ES-I3 (cell line): ENCODE results near the gene NCCRP1.
A peak's percentile ranks its signal among the peaks of the same experiment; 100 is the strongest.
"Not testable (repeated sequence)": the region's sequence is repeated elsewhere in the genome, so short reads cannot be mapped to it uniquely, and the experiment has no call there.

ENCODE experiments used
- H3K36me3 ChIP-seq: 2 replicates; pipeline ENCODE4 v1.6.1; 2013; ENCODE audit warnings: mild to moderate bottlenecking, low read length, control low read depth, moderate library complexity; ENCODE audit not compliant: insufficient read depth
- H3K4me1 ChIP-seq: 2 replicates; pipeline ENCODE4 v1.6.1; 2013; ENCODE audit warnings: mild to moderate bottlenecking, control low read depth, low read length; ENCODE audit not compliant: insufficient read depth
- H3K9ac ChIP-seq: 2 replicates; pipeline ENCODE4 v1.6.1; 2013; ENCODE audit warnings: low read depth, mild to moderate bottlenecking, low read length, moderate library complexity
- H3K9me3 ChIP-seq: 2 replicates; pipeline ENCODE4 v1.6.1; 2013; ENCODE audit warnings: mild to moderate bottlenecking, low read length, moderate library complexity; ENCODE audit not compliant: control insufficient read depth, insufficient read depth

Gene NCCRP1

DNA sequence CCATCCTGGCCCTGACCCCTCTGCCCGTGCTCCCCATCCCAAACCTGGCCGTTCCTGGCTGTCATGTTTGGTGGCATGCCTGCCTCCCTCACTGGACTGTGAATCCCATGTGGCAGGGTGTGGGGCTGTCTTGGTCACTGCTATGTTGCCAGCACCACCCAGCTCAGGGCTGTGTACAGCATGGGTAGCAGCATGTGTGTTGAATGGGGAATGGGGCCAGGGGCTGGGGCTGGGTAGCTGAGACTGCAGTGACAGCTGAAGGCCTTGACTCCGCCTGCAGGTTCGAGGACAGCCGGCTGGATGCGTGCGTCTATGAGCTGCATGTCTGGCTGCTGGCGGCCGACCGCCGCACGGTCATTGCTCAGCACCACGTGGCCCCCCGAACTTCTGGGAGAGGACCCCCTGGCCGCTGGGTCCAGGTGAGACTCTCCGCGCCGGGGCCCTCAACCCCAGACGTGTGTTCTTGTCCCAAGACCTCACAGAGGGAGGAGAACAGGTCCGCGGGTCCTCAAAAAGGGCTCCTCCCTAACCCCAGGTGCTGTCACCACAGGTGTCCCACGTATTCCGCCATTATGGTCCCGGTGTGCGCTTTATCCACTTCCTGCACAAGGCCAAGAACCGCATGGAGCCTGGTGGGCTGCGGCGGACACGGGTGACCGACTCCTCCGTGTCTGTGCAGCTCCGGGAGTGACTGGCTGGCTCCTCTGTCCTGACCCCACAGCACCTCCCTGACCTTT is 3.5 kb downstream of the NCCRP1 start:
- Histone ChIP-seq H3K9me3 (no peaks in the 10 kb centered on the region), H3K9ac (no peak overlapping the region), H3K4me1 (peaks cover 2% of the 10 kb centered on the region; the same call in 1 of the 2 replicates), H3K36me3 (no peaks in the 10 kb centered on the region)

DNA sequence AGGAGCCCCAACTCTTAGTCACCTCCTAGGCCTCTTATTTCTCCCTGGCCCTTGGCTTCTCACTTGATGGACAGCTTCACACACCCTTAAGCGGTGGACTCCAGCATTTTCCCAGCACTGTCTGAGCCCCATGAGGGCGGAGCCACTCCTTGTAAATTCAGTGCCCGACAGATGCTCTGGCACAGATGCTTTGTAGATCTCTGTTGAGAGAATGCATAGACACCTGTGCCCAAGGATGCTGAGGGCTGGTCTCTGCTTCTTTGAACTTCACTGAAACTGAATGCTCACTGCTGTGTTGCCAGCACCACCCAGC is 4.0 kb downstream of the NCCRP1 start:
- Histone ChIP-seq H3K9ac (no peak overlapping the region), H3K36me3 (no peaks in the 10 kb centered on the region), H3K9me3 (no peaks in the 10 kb centered on the region), H3K4me1 (no peaks in the 10 kb centered on the region; the same call in 1 of the 2 replicates)

DNA sequence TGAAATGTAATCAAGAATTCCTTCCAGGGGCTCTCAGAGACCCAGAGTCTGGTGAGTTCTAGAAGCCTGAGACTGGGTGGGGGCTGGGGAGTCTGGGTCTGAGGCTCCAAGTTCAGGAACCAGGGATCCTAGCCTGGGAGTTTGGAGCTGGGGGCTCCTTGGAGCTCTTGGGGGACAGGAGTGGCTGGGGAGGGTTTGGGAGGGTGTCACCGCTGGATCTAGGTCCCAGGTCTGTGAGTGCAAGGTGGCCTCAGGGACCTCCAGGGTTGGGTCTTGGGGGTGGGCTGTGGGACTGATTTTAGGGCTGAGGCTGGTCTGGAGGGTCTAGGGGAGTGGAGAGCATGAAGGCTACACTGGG is 6.2 kb downstream of the NCCRP1 start:
- Histone ChIP-seq H3K4me1 (no peaks in the 10 kb centered on the region; the same call in 1 of the 2 replicates), H3K9ac (no peak overlapping the region), H3K36me3 (no peaks in the 10 kb centered on the region), H3K9me3 (no peaks in the 10 kb centered on the region)

DNA sequence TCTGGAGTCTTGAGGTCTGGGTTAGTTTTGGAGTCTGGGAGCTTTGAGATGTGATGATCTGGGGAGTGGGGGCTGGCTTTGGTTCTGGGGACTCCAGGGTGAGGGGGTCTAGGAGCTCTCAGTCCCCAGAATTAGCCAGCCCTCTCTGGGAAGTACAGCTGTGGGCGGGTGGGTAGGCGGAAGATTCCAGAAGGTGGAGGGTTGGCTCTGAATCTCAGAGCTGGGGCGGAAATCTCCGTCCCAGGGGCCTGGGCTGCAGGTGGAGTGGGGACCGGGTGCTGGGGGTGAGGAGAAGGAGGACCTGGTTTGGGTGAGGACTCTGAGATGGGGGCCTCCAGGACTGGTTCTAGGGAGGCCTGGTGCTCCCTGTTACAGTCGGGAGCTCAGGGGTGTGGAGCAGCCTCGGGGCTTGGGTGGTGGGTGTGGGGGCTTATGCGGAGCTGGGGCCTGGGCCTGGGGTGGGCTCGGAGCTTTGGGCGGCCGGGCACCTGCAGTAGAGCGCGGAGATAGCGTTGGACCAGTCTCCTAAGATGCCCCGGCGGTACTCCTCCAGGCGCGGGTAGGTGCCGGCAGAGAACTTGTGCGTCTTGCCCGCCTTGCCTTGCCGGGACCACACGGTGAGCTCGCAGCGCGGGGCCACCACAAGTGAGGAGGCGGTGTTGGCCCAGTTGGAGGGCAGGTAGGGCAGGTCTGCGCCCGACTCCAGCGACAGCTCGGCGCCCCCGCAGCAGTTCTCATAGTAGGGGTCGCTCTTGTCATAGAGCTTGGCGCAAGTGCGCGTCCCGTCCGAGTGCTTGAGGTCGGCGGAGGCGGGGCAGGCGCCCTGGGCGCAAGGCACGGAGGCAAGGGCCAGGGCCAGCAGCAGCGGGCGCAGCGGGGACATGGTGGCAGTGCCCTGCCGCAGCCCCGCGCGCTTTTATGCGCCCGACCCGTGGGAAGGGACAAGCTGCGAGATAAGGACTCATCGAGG is 6.9 kb downstream of the NCCRP1 start, which contains the start of gene SYCN:
TSS of gene SYCN (minus strand) at position 892 of the 970 bp plus-strand sequence. CDS start at position 883, 9 bp downstream.
- peak within 1 kb of the TSS; percentile 38; the same call in 1 of the 2 replicates for H3K9ac ChIP-seq
- H3K4me1 ChIP-seq = no peaks in the 10 kb centered on the region; the same call in 1 of the 2 replicates
- no peaks in the 10 kb centered on the region for H3K9me3 ChIP-seq
- no peaks in the 10 kb centered on the region for H3K36me3 ChIP-seq

DNA sequence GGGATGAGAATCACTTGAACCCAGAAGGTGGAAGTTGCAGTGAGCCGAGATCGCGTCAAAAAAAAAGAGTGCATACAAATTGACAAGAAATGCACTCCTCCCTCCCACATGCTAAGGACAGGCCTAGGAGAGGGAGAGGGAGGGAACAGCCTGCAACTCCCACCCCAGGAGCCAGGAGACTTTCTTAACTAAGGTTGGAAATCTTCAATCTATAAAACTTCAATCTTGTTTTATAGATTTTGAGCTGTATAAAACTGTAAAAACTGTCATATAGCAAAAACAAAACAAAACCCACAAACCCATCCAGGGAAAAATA is 8.6 kb downstream of the NCCRP1 start:
- no peaks in the 10 kb centered on the region; the same call in 1 of the 2 replicates for H3K4me1 ChIP-seq
- no peaks in the 10 kb centered on the region for H3K9me3 ChIP-seq
- no peaks in the 10 kb centered on the region for H3K36me3 ChIP-seq
- H3K9ac ChIP-seq = no peak overlapping the region

DNA sequence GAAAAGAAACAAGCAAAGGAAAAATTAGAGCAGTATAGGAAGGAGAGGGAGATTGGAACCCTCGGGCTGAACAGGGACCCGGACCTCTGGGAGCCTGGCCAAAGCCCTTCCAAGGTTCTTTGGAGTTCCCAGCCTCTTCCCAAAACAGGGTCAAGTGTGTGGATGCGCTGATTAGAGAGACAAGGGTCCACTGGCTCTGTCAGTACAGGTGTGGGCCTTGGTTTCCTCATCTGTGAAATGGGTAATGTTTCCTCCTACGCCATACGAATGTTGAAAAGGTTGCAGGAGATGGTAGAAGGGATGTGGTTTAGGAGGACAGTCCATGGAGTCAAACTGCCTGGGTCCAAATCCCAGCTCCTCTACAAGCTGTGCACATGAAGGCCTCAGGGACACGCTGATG is 9.4 kb downstream of the NCCRP1 start:
- no peaks in the 10 kb centered on the region for H3K36me3 ChIP-seq
- H3K4me1 ChIP-seq = no peaks in the 10 kb centered on the region; the same call in 1 of the 2 replicates
- no peaks in the 10 kb centered on the region for H3K9me3 ChIP-seq
- H3K9ac ChIP-seq = no peak overlapping the region

DNA sequence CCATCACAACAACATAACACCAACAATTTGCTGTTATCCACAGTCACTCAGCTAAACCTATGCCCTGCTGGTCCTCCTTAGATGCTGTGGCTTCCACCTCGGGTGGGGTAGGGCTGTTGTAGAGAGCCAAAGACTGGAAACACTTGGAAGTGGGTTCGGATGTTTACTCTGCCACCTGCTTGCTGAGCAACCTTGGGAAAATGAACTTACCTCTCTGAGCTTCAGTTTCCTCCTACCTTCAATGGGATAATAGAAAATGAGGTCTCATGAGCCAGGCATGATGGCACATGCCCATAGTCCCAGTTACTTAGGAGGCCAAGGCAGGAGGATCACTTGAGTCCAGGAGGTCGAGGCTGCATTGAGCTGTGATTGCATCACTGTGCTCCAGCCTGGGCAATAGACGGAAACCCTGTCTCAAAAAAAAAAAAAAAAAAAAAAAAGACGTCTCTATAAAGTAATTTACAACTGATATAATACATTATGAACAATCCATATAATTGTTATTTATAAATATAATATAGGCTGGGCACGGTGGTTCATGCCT is 10.6 kb downstream of the NCCRP1 start:
- H3K36me3 ChIP-seq = no peaks in the 10 kb centered on the region
- H3K4me1 ChIP-seq = no peaks in the 10 kb centered on the region; the same call in 1 of the 2 replicates
- H3K9me3 ChIP-seq = no peaks in the 10 kb centered on the region
- H3K9ac ChIP-seq = no peak overlapping the region

DNA sequence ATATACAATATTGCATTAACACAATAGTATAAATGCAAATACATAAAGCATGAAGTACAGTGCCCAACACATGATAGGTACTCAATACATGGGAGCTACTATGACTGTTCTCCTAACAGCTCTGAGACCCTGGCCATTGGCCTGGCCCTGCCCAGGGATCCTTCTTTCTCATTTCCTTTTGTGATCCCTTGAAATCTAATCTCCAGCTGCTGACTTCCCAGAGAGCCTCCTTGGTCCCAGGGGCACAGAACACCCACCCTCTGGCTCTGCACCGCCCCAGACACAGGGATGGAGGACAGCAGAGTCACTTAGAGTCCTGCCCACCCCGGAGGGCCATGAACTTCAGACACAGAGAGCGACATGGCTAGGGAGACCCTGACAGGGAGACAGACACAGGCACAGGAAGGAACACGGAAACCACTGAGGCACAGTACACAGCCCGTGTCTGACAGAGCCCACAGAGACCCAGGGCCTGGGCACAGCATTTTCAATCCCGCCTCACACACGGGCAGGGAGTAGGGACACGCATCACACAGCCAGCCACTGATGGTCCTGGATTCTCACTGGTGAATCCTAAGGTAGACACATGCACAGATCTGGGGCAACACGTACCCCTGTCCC is 11.5 kb downstream of the NCCRP1 start:
- Histone ChIP-seq H3K9ac (no peak overlapping the region), H3K4me1 (no peaks in the 10 kb centered on the region; the same call in 1 of the 2 replicates), H3K36me3 (no peaks in the 10 kb centered on the region), H3K9me3 (no peaks in the 10 kb centered on the region)

DNA sequence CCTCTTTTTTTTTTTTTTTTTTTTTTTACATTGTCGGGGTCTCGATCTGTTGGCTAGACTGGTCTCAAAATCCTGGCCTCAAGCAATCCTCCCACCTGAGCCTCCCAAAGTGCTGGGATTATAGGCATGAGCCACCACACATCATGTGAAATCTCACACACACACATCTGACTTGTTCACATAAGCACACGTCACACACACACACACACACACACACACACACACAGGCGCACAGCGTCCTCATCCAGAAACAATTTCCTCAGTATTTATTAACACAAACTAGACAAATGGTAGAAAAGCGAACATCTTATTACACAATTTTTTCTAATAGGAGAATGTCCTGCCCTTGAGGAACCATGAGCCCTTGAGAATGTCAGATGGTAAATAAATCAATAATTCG is 12.4 kb downstream of the NCCRP1 start:
- Histone ChIP-seq H3K4me1 (no peaks in the 10 kb centered on the region; the same call in 1 of the 2 replicates), H3K36me3 (no peaks in the 10 kb centered on the region), H3K9ac (no peak overlapping the region), H3K9me3 (no peaks in the 10 kb centered on the region)

DNA sequence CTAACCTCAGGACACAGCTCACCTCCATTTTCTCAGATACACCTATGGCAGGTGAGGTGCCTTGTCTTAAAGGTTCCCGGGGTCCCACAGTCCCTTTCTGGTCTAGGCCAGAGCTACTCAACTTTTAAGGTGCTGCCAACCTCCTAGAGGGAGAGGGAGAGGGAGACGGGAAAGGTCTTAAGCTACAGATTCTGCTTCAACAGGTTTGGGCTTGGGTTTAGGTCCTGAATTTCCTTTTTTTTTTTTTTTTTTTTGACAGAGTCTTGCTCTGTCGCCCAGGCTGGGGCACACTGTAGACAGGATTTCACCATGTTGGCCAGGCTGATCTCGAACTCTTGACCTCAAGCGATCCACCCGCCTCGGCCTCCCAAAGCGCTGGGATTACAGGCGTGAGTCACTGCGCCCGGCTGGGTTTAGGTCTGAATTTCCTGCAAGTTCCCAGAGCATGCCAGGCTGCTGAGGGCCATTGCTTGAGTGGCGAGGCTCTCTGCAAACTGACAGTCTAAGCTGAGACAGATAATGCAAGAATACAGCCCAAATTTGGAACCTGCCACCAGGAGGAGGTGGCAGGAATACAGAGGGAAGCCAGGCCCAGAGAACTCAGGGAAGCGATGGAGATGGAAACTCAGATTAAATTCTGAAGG is 15.1 kb downstream of the NCCRP1 start:
- no peak overlapping the region for H3K9ac ChIP-seq
- H3K9me3 ChIP-seq = no peaks in the 10 kb centered on the region
- H3K36me3 ChIP-seq = no peaks in the 10 kb centered on the region
- no peaks in the 10 kb centered on the region for H3K4me1 ChIP-seq

DNA sequence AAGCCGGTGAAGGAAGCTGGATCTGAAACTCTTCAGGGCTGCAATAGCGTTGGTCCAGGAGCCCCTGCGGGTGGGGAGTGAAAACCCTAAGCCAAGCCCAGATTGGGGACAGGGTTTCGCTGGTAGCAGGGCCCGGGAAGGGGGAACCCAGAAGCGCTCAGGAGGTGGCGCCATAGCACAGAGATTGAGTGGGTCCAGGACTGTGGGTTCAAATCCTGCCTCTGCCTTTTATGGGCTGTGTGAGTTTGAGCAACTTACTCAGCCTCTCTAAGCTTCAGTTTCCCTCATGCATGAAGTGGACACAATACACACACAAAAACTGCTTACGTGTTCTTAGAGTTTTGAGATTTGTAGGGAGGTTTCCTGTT is 15.6 kb downstream of the NCCRP1 start:
- no peaks in the 10 kb centered on the region for H3K9me3 ChIP-seq

DNA sequence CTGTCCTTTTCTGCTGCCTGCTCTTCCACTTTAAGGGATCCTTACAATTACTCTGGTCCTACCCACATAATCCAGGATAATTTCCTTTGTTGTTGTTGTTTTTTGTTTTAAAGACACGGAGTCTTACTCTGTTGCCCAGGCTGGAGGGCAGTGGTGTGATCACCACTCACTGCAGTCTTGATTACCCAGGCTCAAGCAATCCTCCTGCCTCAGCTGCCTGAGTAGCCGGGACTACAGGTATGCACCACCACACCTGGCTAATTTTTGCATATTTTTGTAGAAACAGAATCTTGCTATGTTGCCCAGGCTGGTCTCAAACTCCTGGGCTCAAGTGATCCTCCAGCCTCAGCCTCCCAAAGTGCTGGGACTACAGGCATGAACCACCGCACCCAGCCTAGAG is 18.6 kb downstream of the NCCRP1 start:
- H3K9ac ChIP-seq, H3K36me3 ChIP-seq, H3K9me3 ChIP-seq, H3K4me1 ChIP-seq: not testable (repeated sequence)

More for the DNA sequence above, 15.6 kb downstream of the NCCRP1 start:
- Histone ChIP-seq H3K4me1 (no peaks in the 10 kb centered on the region), H3K9ac (no peak overlapping the region), H3K36me3 (no peaks in the 10 kb centered on the region)

DNA sequence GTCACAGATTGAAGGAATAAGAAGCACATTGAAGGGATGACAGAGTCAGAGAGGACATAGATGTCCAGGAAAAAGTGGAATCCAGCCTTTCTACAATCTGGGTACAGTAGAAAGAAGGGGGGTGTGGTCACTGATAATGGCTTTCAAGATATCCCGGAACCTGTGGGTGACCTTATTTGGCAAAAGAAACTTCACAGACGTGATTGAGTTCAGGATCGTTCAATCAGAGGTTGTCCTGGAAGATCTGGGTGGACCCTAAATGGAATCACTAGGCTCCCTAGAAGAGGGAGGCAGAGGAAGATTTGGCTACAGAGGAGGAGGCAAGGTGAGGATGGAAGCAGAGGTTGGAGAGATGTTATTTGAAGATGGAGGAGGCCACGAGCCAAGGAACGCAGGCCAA is 20.3 kb downstream of the NCCRP1 start:
- no peak overlapping the region for H3K9ac ChIP-seq
- no peaks in the 10 kb centered on the region for H3K4me1 ChIP-seq
- H3K9me3 ChIP-seq = no peaks in the 10 kb centered on the region
- H3K36me3 ChIP-seq = no peaks in the 10 kb centered on the region
